ENCODE results near the gene COPS9.

Gene COPS9

DNA sequence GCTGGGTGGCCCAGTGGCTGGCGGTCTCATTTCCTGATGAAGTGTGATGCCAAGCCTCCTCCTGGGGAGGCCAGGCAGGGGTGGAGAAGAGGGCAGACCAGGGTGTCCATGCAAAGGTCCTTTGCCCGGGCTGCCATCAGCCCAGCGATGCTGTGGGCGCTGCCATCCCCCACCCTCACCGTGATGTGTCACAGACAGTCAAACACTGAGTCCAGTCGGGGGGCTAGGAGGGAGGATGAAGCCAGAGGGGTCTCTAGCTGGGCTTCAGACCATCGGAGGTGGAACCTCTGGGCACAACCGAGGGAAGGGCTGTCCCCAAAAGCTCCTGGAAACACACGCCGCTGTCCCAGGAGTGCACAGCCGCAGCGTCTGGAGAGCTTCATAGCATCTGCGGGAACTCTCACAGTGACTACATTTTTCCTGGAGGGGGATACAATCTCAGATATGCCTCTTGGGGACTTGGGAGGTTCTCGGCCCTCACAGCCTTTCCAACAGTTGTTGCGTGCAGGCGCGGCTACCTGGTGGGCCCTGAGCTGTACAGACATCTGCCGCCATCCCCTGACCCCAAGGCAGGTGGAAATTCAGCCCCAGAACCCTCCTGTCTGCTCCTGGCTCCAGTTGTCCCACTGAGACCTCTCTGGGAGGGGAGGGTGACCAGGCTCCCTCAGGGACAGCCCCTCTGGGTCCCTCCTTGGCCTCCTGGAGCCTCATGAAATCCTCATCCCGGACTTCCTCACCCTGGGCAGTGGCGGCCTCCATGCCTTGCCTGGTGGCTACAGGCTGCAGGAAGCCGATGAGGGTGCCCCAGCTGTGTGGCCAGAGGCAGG, 30.9 kb upstream of the COPS9 start:
- in situ Hi-C loops (cut with HindIII; ENCODE audit: low sequenced_read_pairs): no loop called here

GRCh38 chr2:240166191-240166590, 30.1 kb upstream of the COPS9 start:
- in situ Hi-C loops (cut with HindIII; ENCODE audit: low sequenced_read_pairs): no loop called here

GRCh38 chr2:240165661-240166060, 29.6 kb upstream of the COPS9 start:
- in situ Hi-C loops (cut with HindIII; ENCODE audit: low sequenced_read_pairs): no loop called here

DNA sequence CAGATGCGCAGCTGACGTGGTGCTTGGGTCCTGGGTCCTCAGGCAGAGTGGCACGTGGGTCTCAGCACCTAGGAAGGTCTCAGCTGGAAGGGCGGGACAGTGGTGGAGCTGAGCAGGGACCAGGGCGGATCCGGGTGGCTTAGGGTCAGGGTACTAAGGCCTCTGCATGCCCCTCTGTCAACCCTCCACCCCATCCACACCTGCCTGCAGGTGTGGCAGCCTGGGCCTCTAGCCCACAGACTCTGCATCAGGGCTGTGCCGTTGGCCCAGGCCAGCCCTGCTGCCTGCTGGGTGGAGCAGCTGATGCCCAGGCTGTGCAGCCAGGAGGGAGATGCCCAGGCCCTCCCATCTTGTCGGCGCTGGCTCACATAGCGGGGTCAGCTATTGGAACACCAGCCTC, 28.9 kb upstream of the COPS9 start:
- in situ Hi-C loops (cut with HindIII; ENCODE audit: low sequenced_read_pairs): no loop called here

GRCh38 chr2:240164586-240164985, 28.5 kb upstream of the COPS9 start:
- in situ Hi-C loops (cut with HindIII; ENCODE audit: low sequenced_read_pairs): no loop called here

- in situ Hi-C loops (cut with HindIII; ENCODE audit: low sequenced_read_pairs): no loop called here
Measured at GRCh38 chr2:240163844-240164574, 27.9 kb upstream of the COPS9 start.

- in situ Hi-C loops (cut with HindIII; ENCODE audit: low sequenced_read_pairs): no loop called here
Measured at GRCh38 chr2:240162939-240163714, 27.0 kb upstream of the COPS9 start.

- in situ Hi-C loops (cut with HindIII; ENCODE audit: low sequenced_read_pairs): no loop called here
Measured at GRCh38 chr2:240162531-240162930, 26.4 kb upstream of the COPS9 start.

- in situ Hi-C loops (cut with HindIII; ENCODE audit: low sequenced_read_pairs): no loop called here
Measured at GRCh38 chr2:240162032-240162431, 25.9 kb upstream of the COPS9 start.

DNA sequence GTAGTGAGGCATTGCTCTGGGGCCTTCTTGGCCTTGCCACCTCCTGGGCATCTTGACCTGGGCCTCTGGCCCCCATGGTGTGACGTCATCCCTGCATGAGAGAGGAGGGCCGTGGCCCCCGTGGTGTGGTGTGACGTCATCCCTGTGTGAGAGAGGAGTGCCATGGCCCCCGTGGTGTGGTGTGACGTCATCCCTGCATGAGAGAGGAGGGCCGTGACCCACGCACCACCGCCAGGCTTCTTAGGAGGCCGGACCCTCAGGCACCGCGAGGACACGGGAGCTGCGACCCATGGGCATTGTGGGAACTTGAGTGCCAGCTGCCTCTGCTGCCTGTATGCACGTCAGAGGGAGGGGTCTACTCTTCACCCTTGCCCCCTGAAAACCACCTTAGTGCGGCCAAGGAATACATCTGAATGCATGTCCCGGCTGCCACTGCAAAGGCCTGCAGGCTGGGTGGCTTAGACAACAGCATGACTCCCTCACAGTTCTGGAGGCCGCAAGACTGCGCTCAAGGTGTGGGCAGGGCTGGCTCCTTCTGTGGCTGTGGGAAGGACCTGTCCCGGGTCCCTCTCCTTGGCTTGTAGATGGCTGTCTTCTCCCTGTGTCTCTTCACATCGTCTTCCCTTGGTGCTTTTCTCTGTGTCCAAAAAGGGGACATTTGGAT, 25.1 kb upstream of the COPS9 start:
- in situ Hi-C loops (cut with HindIII; ENCODE audit: low sequenced_read_pairs): no loop called here

DNA sequence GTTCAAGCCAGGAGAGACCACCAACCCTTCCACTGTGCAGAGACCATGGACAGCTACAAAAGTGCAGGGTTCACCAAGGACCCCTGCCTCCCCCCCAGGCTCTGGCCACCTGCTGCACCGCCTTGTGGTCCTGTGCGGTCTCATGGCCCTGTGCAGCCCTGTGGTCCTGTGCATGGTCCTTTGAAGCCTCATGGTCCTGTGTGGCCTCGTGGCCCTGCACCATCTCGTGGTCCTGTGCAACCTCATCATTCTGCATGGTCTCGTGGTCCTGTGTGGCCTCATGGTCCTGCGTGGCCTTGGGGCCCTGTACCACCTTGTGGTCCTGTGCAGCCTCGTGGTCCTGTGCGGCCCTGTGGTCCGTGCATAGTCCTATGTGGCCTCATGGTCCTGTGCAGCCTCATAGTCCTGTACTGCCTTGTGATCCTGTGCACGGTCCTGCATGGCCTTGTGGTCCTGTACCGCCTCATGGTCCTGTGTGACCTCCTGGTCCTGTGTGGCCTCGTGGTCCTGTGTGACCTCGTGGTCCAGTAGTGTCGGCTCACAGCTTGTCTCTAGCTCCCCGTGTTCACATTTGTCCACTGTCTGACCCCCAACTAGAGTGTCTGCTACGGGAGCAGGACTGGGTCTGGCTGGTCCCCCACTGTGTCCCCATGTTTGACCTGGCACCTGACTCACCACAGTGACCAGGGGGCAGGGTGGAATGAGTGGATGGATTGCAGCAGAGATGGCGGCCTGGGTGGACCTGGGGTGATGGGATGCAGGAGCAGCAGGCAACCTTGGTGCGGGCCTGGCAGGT, 24.4 kb upstream of the COPS9 start:
- in situ Hi-C loops (cut with HindIII; ENCODE audit: low sequenced_read_pairs): no loop called here

GRCh38 chr2:240159251-240159839, 23.2 kb upstream of the COPS9 start:
- in situ Hi-C loops (cut with HindIII; ENCODE audit: low sequenced_read_pairs): no loop called here

DNA sequence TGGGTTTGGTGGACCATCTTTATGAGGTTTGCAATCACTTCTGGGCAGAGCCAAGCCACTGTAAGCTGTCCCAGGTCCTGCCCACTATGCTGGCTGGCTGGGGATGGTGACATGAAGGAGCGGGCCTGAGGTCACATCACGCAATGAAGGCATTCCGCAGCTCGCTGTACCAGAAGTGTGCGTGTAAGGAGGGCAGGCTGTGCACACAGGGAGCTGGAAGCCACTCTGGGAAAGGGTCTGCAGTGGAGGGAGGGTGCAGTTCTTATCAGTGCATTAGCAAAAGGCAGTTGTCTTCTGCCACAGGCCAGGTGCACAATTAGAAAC, 21.0 kb upstream of the COPS9 start:
- in situ Hi-C loops (cut with HindIII; ENCODE audit: low sequenced_read_pairs): no loop called here

GRCh38 chr2:240156435-240157146, 20.5 kb upstream of the COPS9 start:
- in situ Hi-C loops (cut with HindIII; ENCODE audit: low sequenced_read_pairs): no loop called here

GRCh38 chr2:240155745-240156390, 19.8 kb upstream of the COPS9 start:
- in situ Hi-C loops (cut with HindIII; ENCODE audit: low sequenced_read_pairs): no loop called here

DNA sequence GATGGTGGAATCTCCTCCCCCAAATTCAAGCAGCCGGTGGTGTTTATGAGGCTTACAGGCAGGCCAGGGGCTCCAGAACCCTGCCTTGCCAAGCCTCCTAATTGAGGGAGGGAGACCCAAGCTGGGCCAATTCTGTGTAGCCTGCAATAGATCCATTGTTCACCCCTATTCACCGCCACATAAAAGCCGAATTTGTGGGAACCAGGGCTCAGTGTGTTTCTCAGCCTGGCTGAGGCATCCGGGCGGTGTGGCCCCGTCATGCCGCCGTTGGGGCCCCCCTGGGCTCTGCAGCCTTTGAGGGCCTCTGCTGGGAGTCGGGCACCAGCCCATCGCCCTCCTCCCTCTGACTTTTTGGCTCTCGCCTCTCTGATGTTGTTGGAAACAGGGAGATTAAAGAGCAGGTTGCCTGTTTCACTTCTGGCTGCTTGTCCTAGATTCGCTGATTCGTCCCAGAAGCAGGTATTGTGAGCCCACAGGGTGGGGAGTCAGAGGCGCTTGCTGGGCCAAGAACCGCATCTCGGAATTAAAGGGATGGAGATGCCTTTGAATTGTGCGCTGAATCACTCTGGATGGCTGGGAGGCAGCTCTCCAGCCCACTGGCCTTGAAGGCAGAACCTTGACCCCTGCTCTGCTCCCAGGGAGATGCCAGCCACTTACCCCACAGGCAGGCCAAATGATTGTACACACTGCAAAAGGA, 19.1 kb upstream of the COPS9 start:
- in situ Hi-C loops (cut with HindIII; ENCODE audit: low sequenced_read_pairs): no loop called here

- in situ Hi-C loops (cut with HindIII; ENCODE audit: low sequenced_read_pairs): no loop called here
Measured at GRCh38 chr2:240154606-240155005, 18.5 kb upstream of the COPS9 start.

GRCh38 chr2:240153418-240153817, 17.3 kb upstream of the COPS9 start:
- in situ Hi-C loops (cut with HindIII; ENCODE audit: low sequenced_read_pairs): no loop called here
